SU-DHL-6 (cell line): ENCODE results near the gene TPK1.

Experiments
- EZH2phosphoT487 ChIP-seq: fragments of 200-600 bp; sonication (generic), shearing (Covaris generic); conservative IDR thresholded peaks from 2 replicates; pipeline ENCODE4 v1.6.1; 2018; ENCODE audit warnings: mild to moderate bottlenecking, antibody characterized with exemption, low read length, moderate library complexity, mixed read lengths
- TF ChIP-seq, protein P1 (sequence below): fragments of 200-600 bp; sonication (generic); IDR thresholded peaks from one replicate; pipeline ENCODE4 v1.5.1; 2017; ENCODE audit warnings: antibody characterized with exemption, mild to moderate bottlenecking, low read length, moderate library complexity; ENCODE audit not compliant: insufficient read depth, poor library complexity, severe bottlenecking

DNA sequence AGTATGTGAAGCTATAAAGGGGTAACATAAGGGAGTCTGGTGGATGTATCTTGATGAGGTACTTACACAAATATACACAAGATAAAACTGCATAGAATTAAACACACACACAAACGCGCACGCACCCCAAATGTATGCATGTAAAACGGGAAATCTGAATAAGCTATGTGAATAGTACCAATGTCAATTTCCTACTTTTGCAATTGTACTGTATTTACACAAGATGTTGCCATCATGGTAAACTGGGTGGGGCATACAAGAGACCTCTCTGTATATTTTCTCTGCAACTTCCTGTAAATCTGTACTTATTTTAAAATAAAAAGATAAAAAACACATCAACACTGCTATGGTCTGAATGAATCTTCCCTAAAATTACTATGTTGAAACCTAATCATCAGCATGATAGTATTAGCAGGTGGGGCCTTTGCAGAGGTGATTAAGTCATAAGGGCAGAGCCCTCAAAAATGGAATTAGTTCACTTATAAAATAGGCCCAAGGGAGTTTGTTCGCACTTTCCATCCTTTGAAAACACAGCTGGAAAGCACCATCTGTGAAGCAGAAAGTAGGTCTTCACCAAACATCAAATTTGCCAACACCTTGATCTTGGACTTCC lies 30.1 kb downstream of the TPK1 start:
- TF ChIP-seq, protein P1, sequence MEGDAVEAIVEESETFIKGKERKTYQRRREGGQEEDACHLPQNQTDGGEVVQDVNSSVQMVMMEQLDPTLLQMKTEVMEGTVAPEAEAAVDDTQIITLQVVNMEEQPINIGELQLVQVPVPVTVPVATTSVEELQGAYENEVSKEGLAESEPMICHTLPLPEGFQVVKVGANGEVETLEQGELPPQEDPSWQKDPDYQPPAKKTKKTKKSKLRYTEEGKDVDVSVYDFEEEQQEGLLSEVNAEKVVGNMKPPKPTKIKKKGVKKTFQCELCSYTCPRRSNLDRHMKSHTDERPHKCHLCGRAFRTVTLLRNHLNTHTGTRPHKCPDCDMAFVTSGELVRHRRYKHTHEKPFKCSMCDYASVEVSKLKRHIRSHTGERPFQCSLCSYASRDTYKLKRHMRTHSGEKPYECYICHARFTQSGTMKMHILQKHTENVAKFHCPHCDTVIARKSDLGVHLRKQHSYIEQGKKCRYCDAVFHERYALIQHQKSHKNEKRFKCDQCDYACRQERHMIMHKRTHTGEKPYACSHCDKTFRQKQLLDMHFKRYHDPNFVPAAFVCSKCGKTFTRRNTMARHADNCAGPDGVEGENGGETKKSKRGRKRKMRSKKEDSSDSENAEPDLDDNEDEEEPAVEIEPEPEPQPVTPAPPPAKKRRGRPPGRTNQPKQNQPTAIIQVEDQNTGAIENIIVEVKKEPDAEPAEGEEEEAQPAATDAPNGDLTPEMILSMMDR, result no peak
- no peak for TF ChIP-seq EZH2phosphoT487
